Endothelial cell of umbilical vein (primary cell): ENCODE measurements around the gene SLC15A3.

Experiments
- CTCF ChIP-seq, 2 donors: IDR thresholded peaks; 1 replicate in 1 of 2; 2 replicates in 1 of 2; pipeline ENCODE4 v1.5.1; 2011; ENCODE audit warnings: low read length in 2 of 2, mild to moderate bottlenecking in 2 of 2, moderate library complexity in 2 of 2, control low read depth in 1 of 2, inconsistent platforms in 1 of 2, low read depth in 1 of 2; ENCODE audit not compliant: insufficient read depth in 1 of 2; ENCODE audit errors: extremely low read depth in 1 of 2
- FOS ChIP-seq: IDR thresholded peaks from 2 replicates; pipeline ENCODE4 v1.6.1; 2011; ENCODE audit warnings: mild to moderate bottlenecking, low read length, moderate library complexity, borderline replicate concordance; ENCODE audit not compliant: insufficient read depth
- POLR2AphosphoS5 ChIP-seq: IDR thresholded peaks from 2 replicates; pipeline ENCODE4 v1.6.1; 2012; ENCODE audit warnings: low read depth, mild to moderate bottlenecking, control low read depth, low read length, moderate library complexity; ENCODE audit not compliant: insufficient read depth

GRCh38 chr11:60916669-60917206, 35.2 kb downstream of the SLC15A3 start:
- TF ChIP-seq CTCF (IDR thresholded peaks at IDR 0.05; ENCODE audit: extremely low read depth in 1 of 2, insufficient read depth in 1 of 2, low read depth in 1 of 2, low read length in 2 of 2) (no peak), FOS (no peak), POLR2AphosphoS5 (no peak)
